Liver (tissue), 9 donors: ENCODE measurements around the gene EDRF1. TPM values are rescaled to one million over a fixed set of nuclear protein-coding genes. Genes with fewer than 3 reads are reported as not detected.

ENCODE experiments used
- DNase-seq: peaks from one replicate; pipeline ENCODE4 v3.0.0-alpha.2; 2017; ENCODE audit warnings: low spot score
- H3K27ac ChIP-seq, 2 donors: one replicate each; pipeline ENCODE4 v1.7.0; 2013; ENCODE audit warnings: inconsistent platforms in 2 of 2, low read length in 2 of 2, control low read depth in 1 of 2, low read depth in 1 of 2, mild to moderate bottlenecking in 1 of 2
- H3K27me3 ChIP-seq, 4 donors: one replicate each; pipeline versions ENCODE4 v1.6.1 to v1.7.0; 2013; ENCODE audit warnings: low read length in 3 of 4, inconsistent platforms in 1 of 4, mild to moderate bottlenecking in 1 of 4, moderate library complexity in 1 of 4; ENCODE audit not compliant: control insufficient read depth in 4 of 4, insufficient read depth in 4 of 4
- H3K36me3 ChIP-seq, 4 donors: one replicate each; pipeline versions ENCODE4 v1.6.1 to v1.7.0; 2013; ENCODE audit warnings: low read length in 3 of 4, mild to moderate bottlenecking in 3 of 4, low read depth in 1 of 4, moderate library complexity in 1 of 4; ENCODE audit not compliant: control insufficient read depth in 4 of 4, insufficient read depth in 3 of 4
- H3K4me1 ChIP-seq, 4 donors: one replicate each; pipeline versions ENCODE4 v1.6.1 to v1.7.0; 2013; ENCODE audit warnings: low read length in 3 of 4, mild to moderate bottlenecking in 3 of 4, moderate library complexity in 1 of 4; ENCODE audit not compliant: control insufficient read depth in 4 of 4, insufficient read depth in 4 of 4
- H3K4me3 ChIP-seq, 3 donors: one replicate each; pipeline versions ENCODE4 v1.6.1 to v1.7.0; 2013; ENCODE audit warnings: low read length in 3 of 3, control low read depth in 1 of 3, low read depth in 1 of 3, mild to moderate bottlenecking in 1 of 3
- H3K9ac ChIP-seq, 2 donors: one replicate each; pipeline ENCODE4 v1.7.0; 2013; ENCODE audit warnings: low read length in 2 of 2, mild to moderate bottlenecking in 2 of 2, moderate library complexity in 2 of 2, control low read depth in 1 of 2, low read depth in 1 of 2
- H3K9me3 ChIP-seq, 4 donors: one replicate each; pipeline versions ENCODE4 v1.6.1 to v1.7.0; 2013; ENCODE audit warnings: low read length in 3 of 4; ENCODE audit not compliant: control insufficient read depth in 4 of 4
- CTCF ChIP-seq: fragments of 150-350 bp; IDR thresholded peaks from 2 replicates; pipeline ENCODE4 v1.5.1; 2017; ENCODE audit warnings: improper control_type of control experiment, low read depth, low read length; ENCODE audit not compliant: missing input control
- EGR1 ChIP-seq, 2 donors: IDR thresholded peaks; 2 replicates each; pipeline ENCODE4 v1.6.1; 2016 to 2018; ENCODE audit warnings: antibody characterized with exemption in 2 of 2, low read depth in 2 of 2
- FOXA1 ChIP-seq: IDR thresholded peaks from 2 replicates; pipeline ENCODE4 v1.6.1; 2016; ENCODE audit warnings: antibody characterized with exemption
- FOXA2 ChIP-seq: IDR thresholded peaks from 2 replicates; pipeline ENCODE4 v1.6.1; 2016; ENCODE audit warnings: antibody characterized with exemption
- GABPA ChIP-seq, 2 donors: IDR thresholded peaks in 1 of 2; conservative IDR thresholded peaks in 1 of 2; 2 replicates each; pipeline ENCODE4 v1.6.1; 2016; ENCODE audit warnings: antibody characterized with exemption in 2 of 2, mild to moderate bottlenecking in 1 of 2, moderate library complexity in 1 of 2
- HNF4A ChIP-seq, 2 donors: conservative IDR thresholded peaks; 2 replicates each; pipeline ENCODE4 v1.6.1; 2016; ENCODE audit warnings: antibody characterized with exemption in 2 of 2, mild to moderate bottlenecking in 2 of 2
- HNF4G ChIP-seq: IDR thresholded peaks from 2 replicates; pipeline ENCODE4 v1.6.1; 2016; ENCODE audit warnings: antibody characterized with exemption
- JUND ChIP-seq, 2 donors: IDR thresholded peaks; 2 replicates each; pipeline ENCODE4 v1.6.1; 2016; ENCODE audit warnings: antibody characterized with exemption in 2 of 2
- RAD21 ChIP-seq, 2 donors: IDR thresholded peaks; 2 replicates each; pipeline ENCODE4 v1.6.1; 2016; ENCODE audit warnings: antibody characterized with exemption in 2 of 2, mild to moderate bottlenecking in 2 of 2
- REST ChIP-seq: IDR thresholded peaks from 2 replicates; pipeline ENCODE4 v1.6.1; 2016; ENCODE audit warnings: antibody characterized with exemption, mild to moderate bottlenecking
- RXRA ChIP-seq, 2 donors: IDR thresholded peaks; 2 replicates each; pipeline ENCODE4 v1.6.1; 2017 to 2018; ENCODE audit warnings: antibody characterized with exemption in 2 of 2, mild to moderate bottlenecking in 1 of 2
- SP1 ChIP-seq: IDR thresholded peaks from 2 replicates; pipeline ENCODE4 v1.6.1; 2018; ENCODE audit warnings: antibody characterized with exemption, mild to moderate bottlenecking
- TAF1 ChIP-seq: conservative IDR thresholded peaks from 2 replicates; pipeline ENCODE4 v1.6.1; 2016; ENCODE audit warnings: antibody characterized with exemption, mild to moderate bottlenecking
- YY1 ChIP-seq: IDR thresholded peaks from 2 replicates; pipeline ENCODE4 v1.6.1; 2016; ENCODE audit warnings: antibody characterized with exemption, mild to moderate bottlenecking
- WGBS: extraction: QIAGEN DNeasy Blood & Tissue Kit; methylation state at CpG from one replicate; pipeline ENCODE4 v1.1.7; 2013; 5-methylcytosine and 5-hydroxymethylcytosine counted together
- polyA plus RNA-seq, 2 donors: library from polyadenylated mRNA; stranded (reverse) in 1 of 2; unstranded in 1 of 2; fragments of 200-250 nt in 1 of 2; fragments of >200 nt in 1 of 2; fragmentation: Nextera tagmentation in 1 of 2; extraction: Ambion mirVana in 1 of 2; gene quantifications; one replicate each; pipeline versions ENCODE4 v1.2.1 to v1.2.3, GENCODE V29; 2013 to 2015
- total RNA-seq, 2 donors: library from RNA; depleted of rRNA; stranded (reverse); fragments of >200 nt; gene quantifications; one replicate each; pipeline ENCODE4 v1.2.3, GENCODE V29; 2014
- TF ChIP-seq, protein P1 (sequence below): IDR thresholded peaks from 2 replicates; pipeline ENCODE4 v1.6.1; 2016; ENCODE audit warnings: antibody characterized with exemption
- donor health status: healthy.
- donor health status: healthy.
- donor health status: healthy.
- donor health status: healthy.
- donor health status: healthy.

EDRF1 gene
- total and polyA plus RNA-seq, 4 donors, result 3.9 to 17.0 (median 9.2) TPM

DNA sequence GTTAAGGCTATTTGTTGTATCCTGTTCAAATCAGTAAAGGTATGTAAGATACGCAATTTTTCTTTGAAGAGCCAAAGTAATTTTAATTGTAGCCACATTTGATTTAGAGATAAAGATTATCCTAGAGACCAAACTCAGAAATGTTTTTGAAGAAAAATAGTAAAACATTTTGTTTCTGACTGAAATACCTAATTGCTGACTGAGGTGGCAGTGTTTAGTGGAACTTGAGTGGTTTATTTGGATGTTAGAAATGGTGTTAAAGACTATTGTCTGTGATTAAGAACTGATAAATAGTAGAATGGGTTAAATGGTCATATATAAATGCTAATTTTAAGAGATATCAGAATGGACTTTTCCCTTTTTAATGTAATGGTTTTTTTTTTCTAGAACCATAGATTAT, 15.3 kb downstream of the EDRF1 start:
- no peak for DNase-seq
- Histone ChIP-seq H3K27me3 (no peaks in the 10 kb centered on the region), H3K4me1 (no peaks in the 10 kb centered on the region), H3K4me3 (no peak overlapping the region), H3K9me3 (no peaks in the 10 kb centered on the region), H3K36me3 (peaks cover 9 to 95% (median 94%) of the 10 kb centered on the region in 4 donors), H3K9ac (no peak overlapping the region), H3K27ac (no peak overlapping the region)
- no peak for TF ChIP-seq HNF4A (conservative IDR thresholded peaks at IDR 0.05)
- no peak for TF ChIP-seq RXRA (IDR thresholded peaks at IDR 0.05)
- TF ChIP-seq HNF4G, result no peak
- TF ChIP-seq EGR1 (IDR thresholded peaks at IDR 0.05; ENCODE audit: low read depth in 2 of 2), result no peak
- TF ChIP-seq FOXA2, result no peak
- no peak for TF ChIP-seq JUND (IDR thresholded peaks at IDR 0.05)
- TF ChIP-seq FOXA1, result no peak
- TF ChIP-seq REST, result no peak
- no peak for TF ChIP-seq SP1
- TF ChIP-seq YY1, result no peak
- WGBS, result 95% methylated on average over 1 of the region's 1 CpG

DNA sequence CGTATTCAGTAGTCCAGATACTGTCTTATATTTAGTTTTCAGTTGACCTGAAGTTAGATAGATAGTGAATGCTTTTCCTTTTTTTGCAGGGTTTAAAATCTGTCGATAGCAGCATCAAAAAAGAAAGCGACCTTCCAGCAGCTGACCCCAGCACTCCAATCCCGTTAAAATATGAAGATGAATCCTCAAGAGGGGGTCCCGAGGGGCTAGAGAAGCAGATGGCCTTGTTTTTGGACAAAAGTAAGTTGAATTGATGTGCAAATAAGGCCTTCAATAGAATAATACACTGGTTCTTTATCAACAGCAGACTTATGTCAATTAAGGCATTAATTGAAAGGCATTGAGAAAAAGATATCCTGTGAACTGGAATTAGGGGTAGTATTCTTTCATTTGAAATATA, 18.7 kb downstream of the EDRF1 start:
- no peak for DNase-seq
- TF ChIP-seq RAD21 (IDR thresholded peaks at IDR 0.05), result no peak
- TF ChIP-seq, protein P1, sequence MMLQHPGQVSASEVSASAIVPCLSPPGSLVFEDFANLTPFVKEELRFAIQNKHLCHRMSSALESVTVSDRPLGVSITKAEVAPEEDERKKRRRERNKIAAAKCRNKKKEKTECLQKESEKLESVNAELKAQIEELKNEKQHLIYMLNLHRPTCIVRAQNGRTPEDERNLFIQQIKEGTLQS, result no peak
- TF ChIP-seq RXRA (IDR thresholded peaks at IDR 0.05), result no peak
- TF ChIP-seq CTCF, result no peak
- no peak for TF ChIP-seq JUND (IDR thresholded peaks at IDR 0.05)
- no peak for TF ChIP-seq EGR1 (IDR thresholded peaks at IDR 0.05; ENCODE audit: low read depth in 2 of 2)
- no peak for TF ChIP-seq GABPA (IDR thresholded peaks at IDR 0.05 in 1 of 2, conservative IDR thresholded peaks at IDR 0.05 in 1 of 2)
- TF ChIP-seq FOXA1, result no peak
- TF ChIP-seq YY1, result no peak
- no peak for TF ChIP-seq REST
- no peak for TF ChIP-seq TAF1
- no peak for TF ChIP-seq FOXA2
- TF ChIP-seq HNF4G, result no peak
- WGBS, result 95% methylated on average over 5 of the region's 5 CpGs
- H3K27ac ChIP-seq, result no peak overlapping the region
- H3K9me3 ChIP-seq, result no peaks in the 10 kb centered on the region
- peaks cover 12 to 85% (median 77%) of the 10 kb centered on the region in 4 donors for H3K36me3 ChIP-seq
- no peak overlapping the region for H3K9ac ChIP-seq
- no peaks in the 10 kb centered on the region for H3K4me1 ChIP-seq
- H3K27me3 ChIP-seq, result no peaks in the 10 kb centered on the region
- no peak overlapping the region for H3K4me3 ChIP-seq
